K562 (cell line): Measurements from ENCODE around the gene DNAJB2. TPM values are rescaled to one million over a fixed set of nuclear protein-coding genes. Genes with fewer than 3 reads are reported as not detected.

Experiments
- ATF1 ChIP-seq, 2 experiments: fragments of 450-650 bp in 1 of 2; IDR thresholded peaks; 2 replicates each; pipeline ENCODE4 v1.6.1; 2016; ENCODE audit warnings: missing compliant biosample characterization in 1 of 2, missing genetic modification characterization in 1 of 2
- BCOR ChIP-seq: fragments of 450-650 bp; IDR thresholded peaks from 2 replicates; pipeline ENCODE4 v1.6.1; 2016
- CAMTA2 ChIP-seq: fragments of 250-450 bp; sonication (Bioruptor Pico); conservative IDR thresholded peaks from 2 replicates; pipeline ENCODE4 v1.5.1; 2022
- CBFA2T2 ChIP-seq: fragments of 450-650 bp; conservative IDR thresholded peaks from 2 replicates; pipeline ENCODE4 v1.6.1; 2017; ENCODE audit warnings: mild to moderate bottlenecking
- CREBBP ChIP-seq: IDR thresholded peaks from one replicate; pipeline ENCODE4 v1.6.1; 2012; ENCODE audit warnings: low read depth, mild to moderate bottlenecking, control low read depth, inconsistent platforms, low read length
- ELF1 ChIP-seq: fragments of 200-800 bp; sonication (Bioruptor generic); IDR thresholded peaks from 2 replicates; pipeline ENCODE4 v1.6.1; 2016; ENCODE audit warnings: missing genetic modification characterization, missing compliant biosample characterization
- ELF2 ChIP-seq: fragments of 250-450 bp; sonication (Bioruptor Pico); IDR thresholded peaks from 2 replicates; pipeline ENCODE4 v1.5.0; 2021; ENCODE audit warnings: mild to moderate bottlenecking
- ELK1 ChIP-seq: sonication (generic); formaldehyde crosslinking; IDR thresholded peaks from 2 replicates; pipeline ENCODE4 v1.8.1; 2022; ENCODE audit warnings: missing genetic modification reagents
- GABPA ChIP-seq: fragments of 200-800 bp; sonication (Bioruptor generic); conservative IDR thresholded peaks from 2 replicates; pipeline ENCODE4 v1.6.1; 2016; ENCODE audit warnings: low read depth, missing genetic modification characterization, missing compliant biosample characterization
- JUND ChIP-seq, 2 experiments: IDR thresholded peaks; 2 replicates in 1 of 2; 3 replicates in 1 of 2; pipeline ENCODE4 v1.6.1; 2011; ENCODE audit warnings: borderline replicate concordance in 2 of 2, low read depth in 2 of 2, low read length in 2 of 2, improper control_type of control experiment in 1 of 2, missing biosample characterization in 1 of 2, missing genetic modification characterization in 1 of 2, missing genetic modification reagents in 1 of 2
- KDM2B ChIP-seq: fragments of 250-450 bp; sonication (Bioruptor Pico); IDR thresholded peaks from 2 replicates; pipeline ENCODE4 v1.8.0; 2021; ENCODE audit warnings: mild to moderate bottlenecking, moderate library complexity
- MED1 ChIP-seq: sonication (generic); formaldehyde crosslinking; IDR thresholded peaks from 2 replicates; pipeline ENCODE4 v1.8.1; 2023; ENCODE audit warnings: missing genetic modification reagents, borderline replicate concordance
- POLR3A ChIP-seq: IDR thresholded peaks from 2 replicates; pipeline ENCODE4 v1.6.1; 2011; ENCODE audit warnings: borderline replicate concordance, mild to moderate bottlenecking, moderate library complexity; ENCODE audit not compliant: insufficient read length, insufficient read depth; ENCODE audit errors: extremely low read depth
- PRMT5 ChIP-seq: sonication (generic); formaldehyde crosslinking; IDR thresholded peaks from 2 replicates; pipeline ENCODE4 v1.5.0; 2020; ENCODE audit warnings: missing genetic modification reagents
- RB1 ChIP-seq: fragments of 450-650 bp; IDR thresholded peaks from 2 replicates; pipeline ENCODE4 v1.6.1; 2017; ENCODE audit warnings: low read depth, mild to moderate bottlenecking
- ZBTB33 ChIP-seq: sonication (generic); formaldehyde crosslinking; IDR thresholded peaks from 2 replicates; pipeline ENCODE4 v1.8.1; 2023; ENCODE audit warnings: mild to moderate bottlenecking, missing genetic modification reagents
- ZMIZ1 ChIP-seq, 2 experiments: fragments of 150-350 bp in 1 of 2; IDR thresholded peaks; 2 replicates each; pipeline ENCODE4 v1.6.1; 2012 to 2016; ENCODE audit warnings: low read depth in 2 of 2, low read length in 2 of 2, mild to moderate bottlenecking in 1 of 2, moderate library complexity in 1 of 2
- ZNF224 ChIP-seq: sonication (generic); formaldehyde crosslinking; IDR thresholded peaks from 2 replicates; pipeline ENCODE4 v1.8.0; 2022; ENCODE audit warnings: mild to moderate bottlenecking, missing genetic modification reagents
- ZNF644 ChIP-seq: fragments of 200-800 bp; sonication (Bioruptor generic); IDR thresholded peaks from 2 replicates; pipeline ENCODE4 v1.6.1; 2016; ENCODE audit warnings: low read depth, missing genetic modification characterization, missing compliant biosample characterization
- polyA plus RNA-seq, 8 experiments: library from polyadenylated mRNA; depleted of rRNA in 4 of 8; stranded (reverse) in 5 of 8; unstranded in 3 of 8; fragments of >200 nt; fragmentation: Nextera tagmentation in 2 of 8; fragmentation: Illumina TruSeq in 1 of 8; extraction: Ambion mirVana in 2 of 8; extraction: Trizol in 1 of 8; gene quantifications; 2 replicates each; pipeline versions ENCODE4 v1.2.1 to v1.2.3, GENCODE V29; 2011 to 2014; ENCODE audit warnings: inconsistent platforms in 1 of 8, missing spikeins in 1 of 8
- total RNA-seq, 7 experiments: library from RNA; depleted of rRNA in 6 of 7; stranded (reverse); fragments of >200 nt in 6 of 7; fragmentation: Illumina TruSeq in 2 of 7; extraction: Trizol in 2 of 7; gene quantifications; 2 replicates each; pipeline versions ENCODE4 v1.2.1 to v1.2.3, GENCODE V29; 2011 to 2021; ENCODE audit warnings: low replicate concordance in 1 of 7
- TF ChIP-seq, protein P1 (sequence below): sonication (generic); IDR thresholded peaks from 2 replicates; pipeline ENCODE4 v1.6.1; 2016

DNAJB2 gene
- total and polyA plus RNA-seq, 9 of the 15 experiments (the other 6 are each of a cell fraction or from before 2014, with no cell fraction given): 0.08 to 3.0 (median 2.2) TPM; not detected in 1

DNA sequence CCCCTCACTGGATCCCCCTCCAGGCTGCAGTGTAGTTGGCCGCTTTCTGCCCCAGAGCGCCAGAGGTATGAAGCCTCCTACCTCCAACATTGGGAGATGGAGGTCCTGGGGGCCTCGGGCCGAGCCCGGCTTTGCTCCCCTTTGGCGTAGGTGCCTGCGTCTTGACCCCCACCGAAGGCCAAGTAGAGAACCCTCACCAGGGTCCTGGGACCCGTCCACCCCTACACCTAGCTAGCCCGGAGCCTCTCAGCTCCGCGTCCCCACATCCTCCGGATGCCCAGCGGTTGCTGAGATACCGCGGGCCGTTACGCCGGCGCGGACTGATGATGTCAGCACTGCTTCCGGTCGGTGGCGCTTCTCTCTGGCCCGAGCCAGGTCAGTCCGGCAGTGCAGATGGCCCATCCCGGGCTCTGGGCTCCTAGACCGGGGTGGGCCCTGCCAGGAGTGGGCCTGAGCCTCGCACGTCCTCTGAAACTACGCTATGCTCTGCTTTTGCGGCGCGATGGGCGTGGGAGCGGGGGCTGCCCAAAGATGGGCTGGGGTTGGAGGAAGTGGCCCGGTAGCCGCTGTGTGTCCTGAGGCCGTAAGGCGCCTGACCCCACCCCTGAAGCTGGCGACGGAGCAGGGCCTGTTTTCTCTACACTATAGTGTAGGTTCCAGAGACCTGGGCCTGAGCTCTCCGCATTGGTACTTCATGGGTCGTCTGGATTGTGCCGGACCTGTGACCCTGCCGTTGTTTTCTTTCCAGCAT lies 33.8 kb upstream of the DNAJB2 start, which contains the start of the genes GLB1L and STK16 (continued):
- TF ChIP-seq, protein P1, sequence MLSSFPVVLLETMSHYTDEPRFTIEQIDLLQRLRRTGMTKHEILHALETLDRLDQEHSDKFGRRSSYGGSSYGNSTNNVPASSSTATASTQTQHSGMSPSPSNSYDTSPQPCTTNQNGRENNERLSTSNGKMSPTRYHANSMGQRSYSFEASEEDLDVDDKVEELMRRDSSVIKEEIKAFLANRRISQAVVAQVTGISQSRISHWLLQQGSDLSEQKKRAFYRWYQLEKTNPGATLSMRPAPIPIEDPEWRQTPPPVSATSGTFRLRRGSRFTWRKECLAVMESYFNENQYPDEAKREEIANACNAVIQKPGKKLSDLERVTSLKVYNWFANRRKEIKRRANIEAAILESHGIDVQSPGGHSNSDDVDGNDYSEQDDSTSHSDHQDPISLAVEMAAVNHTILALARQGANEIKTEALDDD: no peak
- TF ChIP-seq POLR3A (no peak), ZBTB33 (no peak), CREBBP (no peak), PRMT5 (CRISPR knock-in tag) (no peak), JUND (IDR thresholded peaks at IDR 0.05; ENCODE audit: borderline replicate concordance, low read depth, low read length) (peak; percentile 56; the same call in 1 of the 2 replicates), JUND (tag; IDR thresholded peaks at IDR 0.05; ENCODE audit: borderline replicate concordance, low read depth, low read length) (no peak; the same call in 2 of the 3 replicates), ZNF644 (no peak), ELF1 (tag) (peak; percentile 44; the same call in 1 of the 2 replicates), RB1 (peak; percentile 53), ELF2 (CRISPR knock-in tag) (peak; percentile 50; the same call in 1 of the 2 replicates), ATF1 (CRISPR knock-in tag; IDR thresholded peaks at IDR 0.05) (peak; percentile 85), ATF1 (tag; IDR thresholded peaks at IDR 0.05) (peak; percentile 98), CBFA2T2 (no peak), GABPA (tag) (peak; percentile 92), BCOR (no peak), CAMTA2 (CRISPR knock-in tag) (no peak), ZNF224 (CRISPR knock-in tag) (no peak), MED1 (no peak), ELK1 (peak; percentile 98), KDM2B (CRISPR knock-in tag) (no peak), ZMIZ1 (IDR thresholded peaks at IDR 0.05; ENCODE audit: low read depth in 2 of 2, low read length in 2 of 2) (no peak)
